DOHH2 (cell line): ENCODE measurements around the gene PLA2G6.

Experiments
- H3F3A ChIP-seq: fragments of 200-600 bp; sonication (generic), shearing (Covaris generic); 2 replicates; pipeline ENCODE4 v1.6.0; 2016; ENCODE audit warnings: antibody characterized with exemption, mild to moderate bottlenecking; ENCODE audit not compliant: control insufficient read depth, insufficient read depth
- H3K27ac ChIP-seq: fragments of 200-600 bp; sonication (generic); 2 replicates; pipeline ENCODE4 v1.5.1; 2014; ENCODE audit warnings: low read depth, mild to moderate bottlenecking, low read length, moderate library complexity
- H3K27me3 ChIP-seq: fragments of 200-600 bp; sonication (generic); 2 replicates; pipeline ENCODE4 v1.6.1; 2014; ENCODE audit warnings: mild to moderate bottlenecking, low read length, mixed read lengths; ENCODE audit not compliant: control insufficient read depth
- H3K36me3 ChIP-seq: fragments of 200-600 bp; sonication (generic); 2 replicates; pipeline ENCODE4 v1.6.1; 2014; ENCODE audit warnings: mild to moderate bottlenecking, low read length, moderate library complexity, mixed read lengths; ENCODE audit not compliant: control insufficient read depth
- H3K4me1 ChIP-seq: fragments of 200-600 bp; sonication (generic); 2 replicates; pipeline ENCODE4 v1.6.1; 2014; ENCODE audit warnings: mild to moderate bottlenecking, low read length, mixed read lengths; ENCODE audit not compliant: control insufficient read depth
- H3K4me2 ChIP-seq: fragments of 200-600 bp; sonication (generic); 2 replicates; pipeline ENCODE4 v1.6.0; 2014; ENCODE audit warnings: mild to moderate bottlenecking, low read length, moderate library complexity
- H3K4me3 ChIP-seq: fragments of 200-600 bp; sonication (generic); 2 replicates; pipeline ENCODE4 v1.5.1; 2014; ENCODE audit warnings: mild to moderate bottlenecking, low read length, mixed read lengths
- H3K79me2 ChIP-seq: fragments of 200-600 bp; sonication (generic); 2 replicates; pipeline ENCODE4 v1.6.1; 2014; ENCODE audit warnings: mild to moderate bottlenecking, low read length, mixed read lengths; ENCODE audit not compliant: control insufficient read depth
- H3K9me2 ChIP-seq: fragments of 200-600 bp; sonication (generic); replicated peaks from 2 replicates; pipeline ENCODE4 v1.6.1; 2014; ENCODE audit warnings: mild to moderate bottlenecking, low read length, mixed read lengths; ENCODE audit not compliant: control insufficient read depth
- H3K9me3 ChIP-seq: fragments of 200-600 bp; sonication (generic); 2 replicates; pipeline ENCODE4 v1.6.1; 2014; ENCODE audit warnings: antibody characterized with exemption, low read length, mixed read lengths; ENCODE audit not compliant: control insufficient read depth, insufficient read depth
- H4K20me1 ChIP-seq: fragments of 200-600 bp; sonication (generic); 2 replicates; pipeline ENCODE4 v1.6.0; 2014; ENCODE audit warnings: low read depth, mild to moderate bottlenecking, antibody characterized with exemption, low read length, moderate library complexity; ENCODE audit not compliant: control insufficient read depth, insufficient read depth
- EZH2phosphoT487 ChIP-seq: fragments of 200-600 bp; sonication (generic); IDR thresholded peaks from 2 replicates; pipeline ENCODE4 v1.6.1; 2017; ENCODE audit warnings: borderline replicate concordance, mild to moderate bottlenecking, antibody characterized with exemption, low read length, moderate library complexity, mixed read lengths
- TF ChIP-seq, protein P1 (sequence below): fragments of 200-600 bp; sonication (generic); IDR thresholded peaks from one replicate; pipeline ENCODE4 v1.5.1; 2014; ENCODE audit warnings: antibody characterized with exemption, mild to moderate bottlenecking, low read depth, low read length; ENCODE audit not compliant: poor library complexity, severe bottlenecking

PLA2G6 gene

DNA sequence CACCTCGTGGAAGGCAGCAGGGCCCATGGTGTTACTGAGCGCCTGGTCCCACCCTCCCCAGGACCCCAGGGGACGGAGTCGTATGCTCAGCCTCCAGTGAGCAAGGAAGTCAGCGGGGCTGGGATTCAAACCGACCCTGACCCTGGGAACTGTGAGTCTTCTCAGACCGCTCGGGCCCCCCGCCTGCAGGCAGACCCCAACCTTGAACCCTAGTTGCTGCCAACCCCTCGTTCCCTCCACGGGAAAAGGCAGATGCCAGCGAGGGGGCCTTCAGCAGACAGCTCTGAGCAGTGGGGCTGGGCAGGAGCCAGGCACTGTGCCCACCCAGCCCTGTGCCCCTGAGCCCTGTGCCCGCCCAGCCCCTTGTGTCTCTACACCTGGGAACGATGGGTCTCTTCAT, 104.0 kb downstream of the PLA2G6 start:
- H3K4me1 ChIP-seq: no peaks in the 10 kb centered on the region
- no peaks in the 10 kb centered on the region for H3K9me2 ChIP-seq
- no peaks in the 10 kb centered on the region for H4K20me1 ChIP-seq
- H3K4me2 ChIP-seq: no peak overlapping the region
- no peaks in the 10 kb centered on the region for H3K79me2 ChIP-seq
- H3K4me3 ChIP-seq: no peak overlapping the region
- no peak overlapping the region for H3K27ac ChIP-seq
- H3K27me3 ChIP-seq: peaks cover 12% of the 10 kb centered on the region
- H3F3A ChIP-seq: no peaks in the 10 kb centered on the region
- H3K36me3 ChIP-seq: no peaks in the 10 kb centered on the region
- no peaks in the 10 kb centered on the region for H3K9me3 ChIP-seq
- TF ChIP-seq EZH2phosphoT487: no peak
- TF ChIP-seq, protein P1, sequence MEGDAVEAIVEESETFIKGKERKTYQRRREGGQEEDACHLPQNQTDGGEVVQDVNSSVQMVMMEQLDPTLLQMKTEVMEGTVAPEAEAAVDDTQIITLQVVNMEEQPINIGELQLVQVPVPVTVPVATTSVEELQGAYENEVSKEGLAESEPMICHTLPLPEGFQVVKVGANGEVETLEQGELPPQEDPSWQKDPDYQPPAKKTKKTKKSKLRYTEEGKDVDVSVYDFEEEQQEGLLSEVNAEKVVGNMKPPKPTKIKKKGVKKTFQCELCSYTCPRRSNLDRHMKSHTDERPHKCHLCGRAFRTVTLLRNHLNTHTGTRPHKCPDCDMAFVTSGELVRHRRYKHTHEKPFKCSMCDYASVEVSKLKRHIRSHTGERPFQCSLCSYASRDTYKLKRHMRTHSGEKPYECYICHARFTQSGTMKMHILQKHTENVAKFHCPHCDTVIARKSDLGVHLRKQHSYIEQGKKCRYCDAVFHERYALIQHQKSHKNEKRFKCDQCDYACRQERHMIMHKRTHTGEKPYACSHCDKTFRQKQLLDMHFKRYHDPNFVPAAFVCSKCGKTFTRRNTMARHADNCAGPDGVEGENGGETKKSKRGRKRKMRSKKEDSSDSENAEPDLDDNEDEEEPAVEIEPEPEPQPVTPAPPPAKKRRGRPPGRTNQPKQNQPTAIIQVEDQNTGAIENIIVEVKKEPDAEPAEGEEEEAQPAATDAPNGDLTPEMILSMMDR: no peak

DNA sequence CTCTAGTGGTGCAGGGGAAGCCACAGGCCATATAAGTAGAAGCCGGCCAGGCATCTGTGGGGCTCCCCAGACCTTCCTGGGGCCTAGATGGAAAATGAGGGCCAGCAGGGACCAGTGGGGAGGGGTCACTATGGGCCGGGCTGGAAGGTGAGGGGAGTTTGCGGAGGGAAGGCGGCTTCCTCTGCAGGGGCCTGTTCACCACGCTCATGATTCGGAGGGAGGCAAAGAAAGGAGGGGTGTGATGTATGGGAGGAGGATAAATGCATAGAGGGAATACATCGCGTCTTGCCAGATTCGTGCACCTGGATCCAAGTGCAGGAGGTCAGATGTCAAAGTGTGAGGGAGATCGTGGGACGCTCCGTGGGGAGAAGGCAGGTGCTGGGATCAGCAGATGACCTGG, 104.5 kb downstream of the PLA2G6 start:
- H3K79me2 ChIP-seq: no peaks in the 10 kb centered on the region
- no peaks in the 10 kb centered on the region for H3K9me2 ChIP-seq
- H3K4me2 ChIP-seq: no peak overlapping the region
- H3F3A ChIP-seq: no peaks in the 10 kb centered on the region
- no peaks in the 10 kb centered on the region for H3K9me3 ChIP-seq
- H4K20me1 ChIP-seq: no peaks in the 10 kb centered on the region
- H3K27ac ChIP-seq: no peak overlapping the region
- no peaks in the 10 kb centered on the region for H3K4me1 ChIP-seq
- no peak overlapping the region for H3K4me3 ChIP-seq
- peaks cover 7% of the 10 kb centered on the region for H3K27me3 ChIP-seq
- H3K36me3 ChIP-seq: no peaks in the 10 kb centered on the region
- TF ChIP-seq, protein P1: no peak
- no peak for TF ChIP-seq EZH2phosphoT487

DNA sequence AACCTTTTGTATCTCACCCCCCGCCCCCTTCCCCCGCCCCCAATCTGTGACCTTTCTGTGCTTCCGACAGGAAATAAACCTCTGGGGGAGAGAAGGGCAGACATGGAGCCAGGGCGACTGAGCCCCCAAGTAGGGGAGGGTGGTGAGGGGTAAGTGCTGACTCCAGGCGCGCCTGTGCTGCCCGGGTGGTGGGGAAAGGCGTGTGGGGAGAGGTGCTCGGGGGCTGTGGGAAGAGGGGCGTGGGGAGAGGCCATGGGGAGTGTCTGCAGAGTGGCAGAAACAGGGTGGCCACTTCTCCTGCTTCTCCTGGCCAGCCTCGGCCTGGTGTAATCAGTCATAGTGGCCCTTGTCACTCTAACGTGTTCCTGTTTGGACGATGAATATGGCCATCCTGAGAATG, 105.7 kb downstream of the PLA2G6 start:
- Histone ChIP-seq H3K27ac (no peak overlapping the region), H3K4me2 (no peak overlapping the region), H3K36me3 (no peaks in the 10 kb centered on the region), H3K4me3 (no peak overlapping the region), H3F3A (no peaks in the 10 kb centered on the region), H4K20me1 (no peaks in the 10 kb centered on the region), H3K9me3 (no peaks in the 10 kb centered on the region), H3K9me2 (no peaks in the 10 kb centered on the region), H3K27me3 (no peaks in the 10 kb centered on the region), H3K4me1 (no peaks in the 10 kb centered on the region), H3K79me2 (no peaks in the 10 kb centered on the region)
- TF ChIP-seq, protein P1: no peak
- no peak for TF ChIP-seq EZH2phosphoT487
